HL-60 (cell line): ENCODE measurements around the gene TMEM72.

Experiments used
- DNase-seq, 2 experiments: peaks; one replicate each; pipeline ENCODE4 v3.0.0-alpha.2; 2010 to 2020; ENCODE audit warnings: low read depth in 1 of 2, low spot score in 1 of 2
- H3K27ac ChIP-seq: fragments of 250-450 bp; sonication (Bioruptor Pico); replicated peaks from 2 replicates; pipeline ENCODE4 v1.5.1; 2020; ENCODE audit warnings: mild to moderate bottlenecking, moderate library complexity
- H3K27me3 ChIP-seq: fragments of 250-450 bp; sonication (Bioruptor Pico); 2 replicates; pipeline ENCODE4 v1.5.1; 2021; ENCODE audit warnings: mild to moderate bottlenecking, moderate library complexity; ENCODE audit not compliant: insufficient read depth, poor library complexity, severe bottlenecking
- H3K4me3 ChIP-seq: replicated peaks from 2 replicates; pipeline ENCODE4 v1.5.1; 2011; ENCODE audit warnings: mild to moderate bottlenecking, control low read depth, low read length; ENCODE audit not compliant: insufficient read depth
- CTCF ChIP-seq: IDR thresholded peaks from one replicate; pipeline ENCODE4 v1.5.1; 2011; ENCODE audit warnings: low read length, control low read depth, inconsistent platforms; ENCODE audit not compliant: insufficient read depth
- GABPA ChIP-seq: IDR thresholded peaks from 2 replicates; pipeline ENCODE4 v1.6.1; 2012; ENCODE audit warnings: low read depth
- POLR2AphosphoS5 ChIP-seq: IDR thresholded peaks from 2 replicates; pipeline ENCODE4 v1.6.1; 2012; ENCODE audit warnings: low read depth
- REST ChIP-seq: IDR thresholded peaks from 2 replicates; pipeline ENCODE4 v1.6.1; 2012; ENCODE audit warnings: low read depth; ENCODE audit not compliant: insufficient replicate concordance
- SPI1 ChIP-seq: IDR thresholded peaks from 2 replicates; pipeline ENCODE4 v1.6.1; 2012; ENCODE audit warnings: low read depth, mild to moderate bottlenecking, borderline replicate concordance

Gene TMEM72

GRCh38 chr10:44979281-44980191 lies 68.4 kb downstream of the TMEM72 start:
- H3K4me3 ChIP-seq = no peak overlapping the region
- no peak overlapping the region for H3K27ac ChIP-seq
- no peak for DNase-seq
- no peaks in the 10 kb centered on the region for H3K27me3 ChIP-seq
- no peak for TF ChIP-seq SPI1
- no peak for TF ChIP-seq GABPA
- no peak for TF ChIP-seq POLR2AphosphoS5
- TF ChIP-seq CTCF = no peak
- no peak for TF ChIP-seq REST

GRCh38 chr10:44980309-44981171 lies 69.4 kb downstream of the TMEM72 start:
- H3K27ac ChIP-seq = no peak overlapping the region
- no peaks in the 10 kb centered on the region for H3K27me3 ChIP-seq
- TF ChIP-seq GABPA (no peak), SPI1 (no peak), REST (no peak), POLR2AphosphoS5 (no peak), CTCF (no peak)
- DNase-seq = no peak
- no peak overlapping the region for H3K4me3 ChIP-seq

- no peak for DNase-seq
- H3K27ac ChIP-seq = no peak overlapping the region
These were observed 70.3 kb downstream of the TMEM72 start for GRCh38 chr10:44981172-44982113.

More at GRCh38 chr10:44981172-44982113, 70.3 kb downstream of the TMEM72 start:
- TF ChIP-seq CTCF (no peak), SPI1 (peak; percentile 54; the same call in 1 of the 2 replicates), REST (no peak), POLR2AphosphoS5 (no peak), GABPA (no peak)
- no peaks in the 10 kb centered on the region for H3K27me3 ChIP-seq
- no peak overlapping the region for H3K4me3 ChIP-seq
